WTC11 (cell line): Measurements from ENCODE around the gene PDIK1L.

Source experiments
- ATF3 ChIP-seq: sonication (generic); formaldehyde crosslinking; conservative IDR thresholded peaks from 2 replicates; pipeline ENCODE4 v1.8.1; 2022; ENCODE audit warnings: mild to moderate bottlenecking, missing genetic modification reagents
- CBFB ChIP-seq: sonication (generic); formaldehyde crosslinking; IDR thresholded peaks from 2 replicates; pipeline ENCODE4 v1.8.1; 2022; ENCODE audit warnings: mild to moderate bottlenecking, low read depth, missing genetic modification reagents
- E2F1 ChIP-seq: sonication (generic); formaldehyde crosslinking; IDR thresholded peaks from 2 replicates; pipeline ENCODE4 v1.8.0; 2022; ENCODE audit warnings: mild to moderate bottlenecking, missing genetic modification reagents
- ELF4 ChIP-seq: sonication (generic); formaldehyde crosslinking; IDR thresholded peaks from 2 replicates; pipeline ENCODE4 v1.8.1; 2022; ENCODE audit warnings: low read depth, mild to moderate bottlenecking, moderate library complexity, missing genetic modification reagents
- FOXJ3 ChIP-seq: sonication (generic); formaldehyde crosslinking; IDR thresholded peaks from 2 replicates; pipeline ENCODE4 v1.9.0; 2021; ENCODE audit warnings: missing genetic modification reagents, mild to moderate bottlenecking, borderline replicate concordance
- GABPB1 ChIP-seq: sonication (generic); formaldehyde crosslinking; IDR thresholded peaks from 2 replicates; pipeline ENCODE4 v1.8.1; 2023; ENCODE audit warnings: mild to moderate bottlenecking, missing genetic modification reagents
- JUN ChIP-seq: sonication (generic); formaldehyde crosslinking; IDR thresholded peaks from 2 replicates; pipeline ENCODE4 v1.8.0; 2023; ENCODE audit warnings: mild to moderate bottlenecking, missing genetic modification reagents
- SP1 ChIP-seq: sonication (generic); formaldehyde crosslinking; conservative IDR thresholded peaks from 2 replicates; pipeline ENCODE4 v1.8.1; 2022; ENCODE audit warnings: missing genetic modification reagents
- TCF7 ChIP-seq: sonication (generic); formaldehyde crosslinking; IDR thresholded peaks from 2 replicates; pipeline ENCODE4 v1.8.0; 2022; ENCODE audit warnings: mild to moderate bottlenecking, low read depth, missing genetic modification reagents, moderate library complexity
- TEAD1 ChIP-seq: sonication (generic); formaldehyde crosslinking; IDR thresholded peaks from 2 replicates; pipeline ENCODE4 v1.8.0; 2022; ENCODE audit warnings: mild to moderate bottlenecking, missing genetic modification reagents
- TF ChIP-seq, protein P1 (sequence below): fragments of 200-600 bp; IDR thresholded peaks from 2 replicates; pipeline ENCODE4 v1.8.0; 2022; ENCODE audit warnings: antibody characterized with exemption
- TF ChIP-seq, protein P2 (sequence below): sonication (generic); formaldehyde crosslinking; IDR thresholded peaks from 2 replicates; pipeline ENCODE4 v1.8.0; 2022; ENCODE audit warnings: mild to moderate bottlenecking, missing genetic modification reagents
- TF ChIP-seq, protein P3 (sequence below): fragments of 250-450 bp; sonication (Bioruptor Pico); IDR thresholded peaks from 2 replicates; pipeline ENCODE4 v1.9.0; 2021; ENCODE audit warnings: moderate library complexity, mild to moderate bottlenecking, inconsistent platforms, borderline replicate concordance

DNA sequence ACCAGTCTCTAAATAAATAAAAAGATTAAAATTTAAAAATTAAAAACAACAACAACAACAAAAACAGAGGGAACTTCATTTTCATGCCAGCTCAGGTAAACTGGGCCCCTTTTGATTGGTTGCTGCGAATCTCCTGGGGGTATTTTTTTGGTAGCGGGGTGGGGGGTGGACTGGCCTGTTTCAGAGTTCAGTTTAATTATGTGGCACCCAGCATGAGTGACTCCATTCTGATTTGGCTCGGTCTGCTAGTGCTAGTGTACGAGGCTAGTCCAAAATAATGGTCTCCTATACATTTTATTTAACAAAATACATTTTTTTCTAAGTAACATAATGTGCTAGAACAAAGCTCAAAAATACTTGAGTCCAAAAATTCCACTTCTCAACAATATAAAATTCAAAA, 18.2 kb downstream of the PDIK1L start:
- TF ChIP-seq, protein P1, sequence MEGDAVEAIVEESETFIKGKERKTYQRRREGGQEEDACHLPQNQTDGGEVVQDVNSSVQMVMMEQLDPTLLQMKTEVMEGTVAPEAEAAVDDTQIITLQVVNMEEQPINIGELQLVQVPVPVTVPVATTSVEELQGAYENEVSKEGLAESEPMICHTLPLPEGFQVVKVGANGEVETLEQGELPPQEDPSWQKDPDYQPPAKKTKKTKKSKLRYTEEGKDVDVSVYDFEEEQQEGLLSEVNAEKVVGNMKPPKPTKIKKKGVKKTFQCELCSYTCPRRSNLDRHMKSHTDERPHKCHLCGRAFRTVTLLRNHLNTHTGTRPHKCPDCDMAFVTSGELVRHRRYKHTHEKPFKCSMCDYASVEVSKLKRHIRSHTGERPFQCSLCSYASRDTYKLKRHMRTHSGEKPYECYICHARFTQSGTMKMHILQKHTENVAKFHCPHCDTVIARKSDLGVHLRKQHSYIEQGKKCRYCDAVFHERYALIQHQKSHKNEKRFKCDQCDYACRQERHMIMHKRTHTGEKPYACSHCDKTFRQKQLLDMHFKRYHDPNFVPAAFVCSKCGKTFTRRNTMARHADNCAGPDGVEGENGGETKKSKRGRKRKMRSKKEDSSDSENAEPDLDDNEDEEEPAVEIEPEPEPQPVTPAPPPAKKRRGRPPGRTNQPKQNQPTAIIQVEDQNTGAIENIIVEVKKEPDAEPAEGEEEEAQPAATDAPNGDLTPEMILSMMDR, result no peak
- TF ChIP-seq CBFB (CRISPR knock-in tag), result no peak
- TF ChIP-seq TEAD1 (CRISPR knock-in tag), result no peak
- no peak for TF ChIP-seq FOXJ3 (CRISPR knock-in tag)
- TF ChIP-seq ELF4 (CRISPR knock-in tag), result no peak
- no peak for TF ChIP-seq JUN (CRISPR knock-in tag)
- TF ChIP-seq TCF7 (CRISPR knock-in tag), result no peak
- TF ChIP-seq E2F1 (CRISPR knock-in tag), result no peak
- no peak for TF ChIP-seq SP1
- TF ChIP-seq ATF3, result no peak
- TF ChIP-seq, protein P2, sequence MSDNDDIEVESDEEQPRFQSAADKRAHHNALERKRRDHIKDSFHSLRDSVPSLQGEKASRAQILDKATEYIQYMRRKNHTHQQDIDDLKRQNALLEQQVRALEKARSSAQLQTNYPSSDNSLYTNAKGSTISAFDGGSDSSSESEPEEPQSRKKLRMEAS (CRISPR knock-in tag), result no peak
- no peak for TF ChIP-seq GABPB1 (CRISPR knock-in tag)
- TF ChIP-seq, protein P3, sequence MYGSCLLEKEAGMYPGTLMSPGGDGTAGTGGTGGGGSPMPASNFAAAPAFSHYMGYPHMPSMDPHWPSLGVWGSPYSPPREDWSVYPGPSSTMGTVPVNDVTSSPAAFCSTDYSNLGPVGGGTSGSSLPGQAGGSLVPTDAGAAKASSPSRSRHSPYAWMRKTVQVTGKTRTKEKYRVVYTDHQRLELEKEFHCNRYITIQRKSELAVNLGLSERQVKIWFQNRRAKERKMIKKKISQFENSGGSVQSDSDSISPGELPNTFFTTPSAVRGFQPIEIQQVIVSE, result no peak
